GM19463 (cell line): ENCODE data around the gene GALK1.
"Not testable (repeated sequence)": the region's sequence is repeated elsewhere in the genome, so short reads cannot be mapped to it uniquely, and the experiment has no call there.

Experiments
- ATAC-seq: cut with Tn5 transposase; IDR thresholded peaks from one replicate; pipeline ENCODE4 v1.9.1; 2021; ENCODE audit warnings: mild to moderate bottlenecking, moderate library complexity; ENCODE audit not compliant: unreplicated experiment

GALK1 gene

GRCh38 chr17:75767881-75768280, 2.9 kb upstream of the GALK1 start:
- ATAC-seq = no peak

- no peak for ATAC-seq
Measured at GRCh38 chr17:75765981-75766380, 989 bp upstream of the GALK1 start.

GRCh38 chr17:75764417-75764710, 628 bp downstream of the GALK1 start:
- no peak for ATAC-seq

- no peak for ATAC-seq
Measured at GRCh38 chr17:75763613-75764416, 1.2 kb downstream of the GALK1 start.

- no peak for ATAC-seq
Measured at GRCh38 chr17:75763269-75763607, 1.8 kb downstream of the GALK1 start.

GRCh38 chr17:75762513-75763268, 2.3 kb downstream of the GALK1 start:
- ATAC-seq = no peak

- ATAC-seq = not testable (repeated sequence)
Measured at GRCh38 chr17:75759978-75760640, 4.9 kb downstream of the GALK1 start.

GRCh38 chr17:75759457-75759856, 5.5 kb downstream of the GALK1 start:
- ATAC-seq = no peak

- ATAC-seq = no peak
Measured at GRCh38 chr17:75758131-75758905, 6.7 kb downstream of the GALK1 start.

GRCh38 chr17:75757086-75757681, 7.8 kb downstream of the GALK1 start:
- ATAC-seq = no peak

- ATAC-seq = no peak
Measured at GRCh38 chr17:75756451-75757085, 8.4 kb downstream of the GALK1 start.

- no peak for ATAC-seq
Measured at GRCh38 chr17:75755990-75756389, 9.0 kb downstream of the GALK1 start.

- no peak for ATAC-seq
Measured at GRCh38 chr17:75755205-75755901, 9.6 kb downstream of the GALK1 start.

GRCh38 chr17:75754378-75755204, 10.4 kb downstream of the GALK1 start:
- ATAC-seq = no peak

GRCh38 chr17:75753514-75754377, 11.2 kb downstream of the GALK1 start:
- ATAC-seq = peak; percentile 80

- no peak for ATAC-seq
Measured at GRCh38 chr17:75752802-75753513, 12.0 kb downstream of the GALK1 start.

- no peak for ATAC-seq
Measured at GRCh38 chr17:75752405-75752709, 12.6 kb downstream of the GALK1 start.
